Mesothelial cell of epicardium (in vitro differentiated cells): ENCODE results near the gene POU3F3. TPM values are rescaled to one million over a fixed set of nuclear protein-coding genes. Genes with fewer than 3 reads are reported as not detected.

Experiments used
- DNase-seq, 2 experiments: peaks; one replicate each; pipeline ENCODE4 v3.0.0; 2021; ENCODE audit warnings: low spot score in 2 of 2; ENCODE audit not compliant: unreplicated experiment in 2 of 2
- H3K27ac Mint-ChIP-seq: 2 replicates; pipeline ENCODE4 v1.8.0; 2021; ENCODE audit warnings: mixed read lengths
- H3K27me3 Mint-ChIP-seq: 2 replicates; pipeline ENCODE4 v1.8.0; 2021; ENCODE audit warnings: low read depth, mixed read lengths
- H3K36me3 Mint-ChIP-seq: 2 replicates; pipeline ENCODE4 v1.8.0; 2021; ENCODE audit warnings: mixed read lengths
- H3K4me1 Mint-ChIP-seq: 2 replicates; pipeline ENCODE4 v1.8.0; 2021; ENCODE audit warnings: mixed read lengths
- H3K4me3 Mint-ChIP-seq: 2 replicates; pipeline ENCODE4 v1.8.0; 2021; ENCODE audit warnings: mild to moderate bottlenecking, moderate library complexity, mixed read lengths
- H3K9me3 Mint-ChIP-seq: 2 replicates; pipeline ENCODE4 v1.8.0; 2021; ENCODE audit warnings: mixed read lengths
- CTCF ChIP-seq: fragments of 200-600 bp; sonication (generic); IDR thresholded peaks from one replicate; pipeline ENCODE4 v1.5.0; 2021; ENCODE audit warnings: antibody characterized with exemption; ENCODE audit not compliant: unreplicated experiment
- total RNA-seq: library from RNA; stranded (reverse); gene quantifications from 3 replicates; pipeline ENCODE4 v1.2.1, GENCODE V29; 2021

POU3F3 gene
- total RNA-seq, 1 donor from 2014 or later, result not detected

GRCh38 chr2:104852090-104852666, 1.7 kb upstream of the POU3F3 start:
- peaks cover 2% of the 10 kb centered on the region for H3K36me3 Mint-ChIP-seq
- no peaks in the 10 kb centered on the region for H3K9me3 Mint-ChIP-seq
- no peak for TF ChIP-seq CTCF
- peaks cover 85% of the 10 kb centered on the region for H3K27me3 Mint-ChIP-seq
- H3K4me3 Mint-ChIP-seq, result no peak overlapping the region
- no peak overlapping the region for H3K27ac Mint-ChIP-seq
- peaks cover 20% of the 10 kb centered on the region for H3K4me1 Mint-ChIP-seq
- DNase-seq, result no peak

- peak overlapping the region; percentile 69 for H3K4me3 Mint-ChIP-seq
- H3K27me3 Mint-ChIP-seq, result peaks cover 84% of the 10 kb centered on the region
- peaks cover 2% of the 10 kb centered on the region for H3K36me3 Mint-ChIP-seq
Measured at GRCh38 chr2:104854498-104855220, 744 bp downstream of the POU3F3 start.

GRCh38 chr2:104855221-104856085, 1.5 kb downstream of the POU3F3 start:
- Mint-ChIP-seq H3K27ac (no peak overlapping the region), H3K9me3 (no peaks in the 10 kb centered on the region), H3K4me1 (peaks cover 20% of the 10 kb centered on the region), H3K27me3 (peaks cover 84% of the 10 kb centered on the region), H3K36me3 (peaks cover 2% of the 10 kb centered on the region), H3K4me3 (no peak overlapping the region)
- no peak for TF ChIP-seq CTCF
- DNase-seq, result no peak

More at GRCh38 chr2:104854498-104855220, 744 bp downstream of the POU3F3 start:
- Mint-ChIP-seq H3K4me1 (peaks cover 20% of the 10 kb centered on the region), H3K27ac (no peak overlapping the region), H3K9me3 (no peaks in the 10 kb centered on the region)
- TF ChIP-seq CTCF, result no peak
- no peak for DNase-seq

GRCh38 chr2:104856086-104856972, 2.4 kb downstream of the POU3F3 start:
- peak overlapping the region; percentile 13 for H3K4me3 Mint-ChIP-seq
- H3K27me3 Mint-ChIP-seq, result peaks cover 82% of the 10 kb centered on the region
- H3K4me1 Mint-ChIP-seq, result peaks cover 20% of the 10 kb centered on the region
- TF ChIP-seq CTCF, result no peak
- no peak for DNase-seq
- H3K27ac Mint-ChIP-seq, result no peak overlapping the region
- H3K36me3 Mint-ChIP-seq, result peaks cover 2% of the 10 kb centered on the region
- H3K9me3 Mint-ChIP-seq, result no peaks in the 10 kb centered on the region

DNA sequence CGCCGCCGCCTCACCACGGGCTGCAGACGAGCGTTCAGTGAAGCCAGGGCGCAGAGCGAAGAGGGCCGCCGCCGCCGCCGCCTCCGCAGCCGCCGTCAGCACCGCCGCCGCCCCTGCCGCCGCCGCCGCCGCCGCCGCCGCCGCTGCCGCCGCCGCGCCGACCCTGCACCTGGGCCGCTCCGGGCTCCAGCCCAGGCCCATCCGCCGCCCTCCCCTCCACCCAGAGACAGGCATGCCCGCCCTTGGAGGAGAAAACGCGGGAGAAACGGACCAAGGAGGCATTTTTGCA, 3.0 kb downstream of the POU3F3 start:
- no peak for DNase-seq
- Mint-ChIP-seq H3K4me1 (peaks cover 21% of the 10 kb centered on the region), H3K36me3 (peaks cover 2% of the 10 kb centered on the region), H3K9me3 (no peaks in the 10 kb centered on the region), H3K27me3 (peaks cover 82% of the 10 kb centered on the region), H3K4me3 (no peak overlapping the region), H3K27ac (no peak overlapping the region)
- TF ChIP-seq CTCF, result no peak
